GM10266 (cell line): ENCODE measurements around the gene CDR2.

Experiments
- DNase-seq: peaks from one replicate; pipeline ENCODE4 v3.0.0; 2012; ENCODE audit errors: extremely low spot score
- CTCF ChIP-seq: IDR thresholded peaks from 2 replicates; pipeline ENCODE4 v1.5.1; 2012; ENCODE audit warnings: mild to moderate bottlenecking, low read depth; ENCODE audit not compliant: control insufficient read depth, insufficient read depth; ENCODE audit errors: missing control alignments

Gene CDR2

GRCh38 chr16:22326771-22327445, 47.5 kb downstream of the CDR2 start:
- no peak for DNase-seq
- TF ChIP-seq CTCF = no peak

GRCh38 chr16:22326369-22326652, 48.1 kb downstream of the CDR2 start:
- no peak for DNase-seq
- TF ChIP-seq CTCF = no peak

DNA sequence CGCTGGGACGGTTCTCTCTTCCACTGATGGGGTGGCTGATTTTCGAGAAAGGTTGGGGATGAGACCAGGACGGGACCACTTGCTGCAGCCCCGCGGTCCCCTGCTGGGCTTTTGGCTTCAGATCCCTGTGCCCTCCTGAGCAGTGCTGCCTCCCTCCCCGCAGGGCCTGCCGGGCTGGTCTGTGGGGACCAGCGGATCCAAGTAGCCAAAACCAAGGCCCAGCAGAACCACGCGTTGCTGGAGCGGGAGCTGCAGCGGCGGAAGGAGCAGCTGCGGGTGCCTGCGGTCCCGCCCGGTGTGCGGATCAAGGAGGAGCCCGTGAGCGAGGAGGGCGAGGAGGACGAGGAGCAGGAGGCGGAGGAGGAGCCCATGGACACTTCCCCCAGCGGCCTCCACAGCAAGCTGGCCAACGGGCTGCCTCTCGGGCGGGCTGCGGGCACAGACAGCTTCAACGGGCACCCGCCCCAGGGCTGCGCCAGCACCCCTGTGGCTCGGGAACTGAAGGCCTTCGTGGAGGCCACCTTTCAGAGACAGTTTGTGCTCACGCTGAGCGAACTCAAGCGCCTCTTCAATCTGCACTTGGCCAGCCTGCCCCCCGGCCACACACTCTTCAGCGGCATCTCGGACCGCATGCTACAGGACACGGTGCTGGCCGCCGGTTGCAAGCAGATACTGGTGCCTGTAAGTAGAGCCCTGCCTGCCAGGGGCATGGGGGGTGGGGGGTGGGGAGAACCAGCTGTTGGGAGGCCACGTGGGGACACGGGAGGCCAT, 48.6 kb downstream of the CDR2 start:
- DNase-seq = no peak
- no peak for TF ChIP-seq CTCF

GRCh38 chr16:22324787-22325597, 49.4 kb downstream of the CDR2 start:
- no peak for DNase-seq
- TF ChIP-seq CTCF = no peak

- no peak for DNase-seq
- no peak for TF ChIP-seq CTCF
These were observed 50.2 kb downstream of the CDR2 start for GRCh38 chr16:22323959-22324786.

- TF ChIP-seq CTCF = no peak
- DNase-seq = no peak
These were observed 51.1 kb downstream of the CDR2 start for GRCh38 chr16:22323173-22323958.
